BLaER1 treated with 17β-estradiol and CSF1 and Interleukin-3, amounts not matched to agents 10 nM and 100 nM (cell line): ENCODE data around the gene ALKBH1.
"Not testable (repeated sequence)": the region's sequence is repeated elsewhere in the genome, so short reads cannot be mapped to it uniquely, and the experiment has no call there.

Experiments
- H3K27ac ChIP-seq, 11 experiments: shearing (Covaris generic); formaldehyde crosslinking; 2 replicates each; pipeline ENCODE4 v1.8.1; 2022
- H3K27me3 ChIP-seq, 11 experiments: shearing (Covaris generic); formaldehyde crosslinking; 2 replicates each; pipeline ENCODE4 v1.8.1; 2022
- H3K36me3 ChIP-seq, 11 experiments: shearing (Covaris generic); formaldehyde crosslinking; 2 replicates each; pipeline ENCODE4 v1.8.1; 2022
- H3K4me1 ChIP-seq, 10 experiments: shearing (Covaris generic); formaldehyde crosslinking; 2 replicates each; pipeline ENCODE4 v1.8.1; 2022
- H3K4me2 ChIP-seq, 11 experiments: shearing (Covaris generic); formaldehyde crosslinking; 2 replicates each; pipeline ENCODE4 v1.8.1; 2022
- H3K4me3 ChIP-seq, 10 experiments: shearing (Covaris generic); formaldehyde crosslinking; 2 replicates each; pipeline ENCODE4 v1.8.1; 2022
- H3K9ac ChIP-seq, 11 experiments: shearing (Covaris generic); formaldehyde crosslinking; 2 replicates each; pipeline ENCODE4 v1.8.1; 2022
- H3K9me3 ChIP-seq, 11 experiments: shearing (Covaris generic); formaldehyde crosslinking; replicated peaks in 1 of 11; 2 replicates each; pipeline ENCODE4 v1.8.1; 2022
- H4K20me1 ChIP-seq, 11 experiments: shearing (Covaris generic); formaldehyde crosslinking; 2 replicates each; pipeline ENCODE4 v1.8.1; 2022
- Cebpa-rat ChIP-seq, 11 experiments: shearing (Covaris generic); IDR thresholded peaks; 2 replicates each; pipeline ENCODE4 v1.8.1; 2022

Gene ALKBH1

GRCh38 chr14:77707724-77708408 is at the start of gene ALKBH1, which contains the start of gene SLIRP:
Gene ALKBH1, minus strand, starts transcription at chr14:77708023. Its CDS starts 19 bp downstream, at chr14:77708004.
Gene SLIRP, plus strand, starts transcription at chr14:77708103. Its CDS starts 9 bp downstream, at chr14:77708112.
- Histone ChIP-seq H3K4me1 (peaks cover 30 to 39% (median 35%) of the 10 kb centered on the region in 10 experiments), H3K4me2 (peak within 1 kb of the TSS; percentile 91 to 97 (median 95)), H3K9ac (peak within 1 kb of the TSS; percentile 79 to 91 (median 87)), H3K27ac (peak within 1 kb of the TSS; percentile 40 to 87 (median 83); a peak in 21 of 22 replicates), H3K36me3 (peaks cover 51 to 74% (median 65%) of the 10 kb centered on the region in 11 experiments), H3K4me3 (peak within 1 kb of the TSS; percentile 84 to 99 (median 96)), H3K27me3 (no peaks in the 10 kb centered on the region), H4K20me1 (peaks cover 0 to 78% (median 48%) of the 10 kb centered on the region in 11 experiments; a peak in 20 of 22 replicates), H3K9me3 (no peaks in the 10 kb centered on the region)
- no peak for TF ChIP-seq Cebpa-rat (IDR thresholded peaks at IDR 0.05)

- H3K4me3 ChIP-seq, result no peak overlapping the region
- no peak for TF ChIP-seq Cebpa-rat (IDR thresholded peaks at IDR 0.05)
- no peak overlapping the region for H3K9ac ChIP-seq
- H3K27me3 ChIP-seq, result no peaks in the 10 kb centered on the region
- H3K9me3 ChIP-seq, result peaks cover 0 to 18% (median 5%) of the 10 kb centered on the region in 11 experiments; a peak in 7 of 22 replicates
- no peak overlapping the region for H3K4me2 ChIP-seq
- peaks cover 86 to 100% (median 95%) of the 10 kb centered on the region in 11 experiments for H3K36me3 ChIP-seq
- peaks cover 0 to 16% (median 0%) of the 10 kb centered on the region in 10 experiments; a peak in 5 of 20 replicates for H3K4me1 ChIP-seq
- peaks cover 48 to 90% (median 79%) of the 10 kb centered on the region in 11 experiments; a peak in 21 of 22 replicates for H4K20me1 ChIP-seq
- H3K27ac ChIP-seq, result no peak overlapping the region
Measured at GRCh38 chr14:77752799-77753516, 45.1 kb upstream of the ALKBH1 start.

GRCh38 chr14:77752266-77752665 is 44.4 kb upstream of the ALKBH1 start:
- H3K4me2 ChIP-seq, result no peak overlapping the region

GRCh38 chr14:77747425-77747824 is 39.6 kb upstream of the ALKBH1 start:
- not testable (repeated sequence) for H3K27ac ChIP-seq, H3K4me2 ChIP-seq, H3K9ac ChIP-seq, H3K4me3 ChIP-seq, H3K27me3 ChIP-seq, H3K4me1 ChIP-seq
- peaks cover 0 to 24% (median 9%) of the 10 kb centered on the region in 11 experiments; a peak in 12 of 22 replicates for H3K9me3 ChIP-seq
- H4K20me1 ChIP-seq, result peaks cover 33 to 81% (median 66%) of the 10 kb centered on the region in 11 experiments; a peak in 20 of 22 replicates
- peaks cover 89 to 98% (median 94%) of the 10 kb centered on the region in 11 experiments for H3K36me3 ChIP-seq

More at GRCh38 chr14:77752266-77752665, 44.4 kb upstream of the ALKBH1 start:
- Histone ChIP-seq H4K20me1 (peaks cover 41 to 85% (median 72%) of the 10 kb centered on the region in 11 experiments; a peak in 21 of 22 replicates), H3K36me3 (peaks cover 93 to 100% (median 98%) of the 10 kb centered on the region in 11 experiments), H3K9ac (no peak overlapping the region), H3K4me3 (no peak overlapping the region), H3K9me3 (peaks cover 0 to 24% (median 8%) of the 10 kb centered on the region in 11 experiments; a peak in 12 of 22 replicates), H3K27me3 (no peaks in the 10 kb centered on the region), H3K27ac (no peak overlapping the region), H3K4me1 (peaks cover 0 to 9% (median 0%) of the 10 kb centered on the region in 10 experiments; a peak in 3 of 20 replicates)
- TF ChIP-seq Cebpa-rat (IDR thresholded peaks at IDR 0.05), result no peak

GRCh38 chr14:77746064-77746702 is 38.4 kb upstream of the ALKBH1 start:
- Histone ChIP-seq H3K36me3 (peaks cover 89 to 98% (median 94%) of the 10 kb centered on the region in 11 experiments), H3K4me1 (no peaks in the 10 kb centered on the region), H3K27me3 (no peaks in the 10 kb centered on the region), H3K9me3 (peaks cover 0 to 24% (median 9%) of the 10 kb centered on the region in 11 experiments; a peak in 12 of 22 replicates), H4K20me1 (peaks cover 39 to 81% (median 66%) of the 10 kb centered on the region in 11 experiments; a peak in 20 of 22 replicates), H3K4me3 (no peak overlapping the region), H3K4me2 (no peak overlapping the region), H3K27ac (no peak overlapping the region), H3K9ac (no peak overlapping the region)
- no peak for TF ChIP-seq Cebpa-rat (IDR thresholded peaks at IDR 0.05)

- Histone ChIP-seq H3K27me3 (no peaks in the 10 kb centered on the region), H3K27ac (no peak overlapping the region), H3K9me3 (no peaks in the 10 kb centered on the region), H3K9ac (no peak overlapping the region), H3K4me2 (no peak overlapping the region), H3K36me3 (peaks cover 94 to 100% (median 99%) of the 10 kb centered on the region in 11 experiments), H3K4me1 (no peaks in the 10 kb centered on the region; a peak in 1 of 20 replicates), H4K20me1 (peaks cover 56 to 95% (median 84%) of the 10 kb centered on the region in 11 experiments; a peak in 20 of 22 replicates), H3K4me3 (no peak overlapping the region)
- no peak for TF ChIP-seq Cebpa-rat (IDR thresholded peaks at IDR 0.05)
Measured at GRCh38 chr14:77741438-77741837, 33.6 kb upstream of the ALKBH1 start.

- Histone ChIP-seq H3K4me1 (no peaks in the 10 kb centered on the region; a peak in 1 of 20 replicates), H3K36me3 (peaks cover 95 to 100% (median 99%) of the 10 kb centered on the region in 11 experiments), H4K20me1 (peaks cover 42 to 91% (median 64%) of the 10 kb centered on the region in 11 experiments; a peak in 20 of 22 replicates), H3K27me3 (no peaks in the 10 kb centered on the region), H3K27ac (no peak overlapping the region), H3K9ac (no peak overlapping the region), H3K4me2 (no peak overlapping the region), H3K4me3 (no peak overlapping the region), H3K9me3 (no peaks in the 10 kb centered on the region)
- no peak for TF ChIP-seq Cebpa-rat (IDR thresholded peaks at IDR 0.05)
Measured at GRCh38 chr14:77738559-77739250, 30.9 kb upstream of the ALKBH1 start.

GRCh38 chr14:77730976-77731497 is 23.2 kb upstream of the ALKBH1 start:
- no peak for TF ChIP-seq Cebpa-rat (IDR thresholded peaks at IDR 0.05)
- Histone ChIP-seq H3K36me3 (peaks cover 100% of the 10 kb centered on the region in 11 experiments), H3K4me3 (no peak overlapping the region), H3K9me3 (no peaks in the 10 kb centered on the region), H3K4me1 (no peaks in the 10 kb centered on the region), H4K20me1 (peaks cover 26 to 89% (median 60%) of the 10 kb centered on the region in 11 experiments; a peak in 19 of 22 replicates), H3K27me3 (no peaks in the 10 kb centered on the region), H3K27ac (no peak overlapping the region), H3K9ac (no peak overlapping the region), H3K4me2 (no peak overlapping the region)
